HepG2 (cell line): ENCODE measurements around the gene ZBTB46. TPM values are rescaled to one million over a fixed set of nuclear protein-coding genes. Genes with fewer than 3 reads are reported as not detected.

Experiments used
- FOXA3 ChIP-seq: IDR thresholded peaks from 2 replicates; pipeline ENCODE4 v1.6.1; 2016; ENCODE audit warnings: missing genetic modification reagents, missing compliant biosample characterization
- PHF5A ChIP-seq: IDR thresholded peaks from one replicate; pipeline ENCODE4 v1.6.1; 2018; ENCODE audit warnings: low read depth, missing genetic modification reagents; ENCODE audit not compliant: unreplicated experiment
- SMAD3 ChIP-seq: sonication (generic); formaldehyde crosslinking; IDR thresholded peaks from 2 replicates; pipeline ENCODE4 v1.4.0; 2020; ENCODE audit warnings: missing genetic modification reagents
- ZFP36L2 ChIP-seq: sonication (generic); formaldehyde crosslinking; IDR thresholded peaks from 2 replicates; pipeline ENCODE4 v1.4.0; 2020; ENCODE audit warnings: missing genetic modification reagents
- ZNF230 ChIP-seq: sonication (generic); formaldehyde crosslinking; IDR thresholded peaks from 2 replicates; pipeline ENCODE4 v1.4.0; 2020; ENCODE audit warnings: mild to moderate bottlenecking, missing genetic modification reagents
- ZNF34 ChIP-seq: sonication (generic); formaldehyde crosslinking; IDR thresholded peaks from 2 replicates; pipeline ENCODE4 v1.4.0; 2020; ENCODE audit warnings: mild to moderate bottlenecking, missing genetic modification reagents, borderline replicate concordance
- ZNF768 ChIP-seq: sonication (generic); formaldehyde crosslinking; IDR thresholded peaks from 2 replicates; pipeline ENCODE4 v1.4.0; 2020; ENCODE audit warnings: missing genetic modification reagents
- polyA plus RNA-seq, 8 experiments: library from polyadenylated mRNA; depleted of rRNA in 3 of 8; stranded (reverse) in 7 of 8; unstranded in 1 of 8; fragments of >200 nt; fragmentation: Illumina TruSeq in 4 of 8; extraction: Trizol in 4 of 8; gene quantifications; 2 replicates each; pipeline versions ENCODE4 v1.2.1 to v1.2.3, GENCODE V29; 2011 to 2016; ENCODE audit warnings: low read depth in 4 of 8, missing spikeins in 1 of 8, mixed read lengths in 1 of 8; ENCODE audit not compliant: insufficient read depth in 1 of 8
- total RNA-seq, 5 experiments: library from RNA; depleted of rRNA; stranded (reverse); fragments of >200 nt; fragmentation: Illumina TruSeq; extraction: Trizol; gene quantifications; 2 replicates each; pipeline ENCODE4 v1.2.3, GENCODE V29; 2016; ENCODE audit warnings: low read depth in 1 of 5
- TF ChIP-seq, protein P1 (sequence below): sonication (generic); formaldehyde crosslinking; IDR thresholded peaks from one replicate; pipeline ENCODE4 v1.5.1; 2020; ENCODE audit warnings: mild to moderate bottlenecking, missing genetic modification reagents; ENCODE audit errors: not compliant biosample characterization
- TF ChIP-seq, protein P2 (sequence below): IDR thresholded peaks from 2 replicates; pipeline ENCODE4 v1.6.1; 2016; ENCODE audit warnings: low read depth, control low read depth
- TF ChIP-seq, protein P3 (sequence below): sonication (generic); formaldehyde crosslinking; conservative IDR thresholded peaks from 2 replicates; pipeline ENCODE4 v1.4.0; 2020; ENCODE audit warnings: missing genetic modification reagents
- TF ChIP-seq, protein P4 (sequence below), 2 experiments: sonication (generic) in 1 of 2; formaldehyde crosslinking in 1 of 2; IDR thresholded peaks; 2 replicates each; pipeline versions ENCODE4 v1.6.1 to v1.9.0; 2014 to 2022; ENCODE audit warnings: antibody characterized with exemption in 1 of 2, borderline replicate concordance in 1 of 2, inconsistent platforms in 1 of 2, low read depth in 1 of 2, missing genetic modification reagents in 1 of 2

The ZBTB46 gene
- total and polyA plus RNA-seq, 2 of the 13 experiments (the other 11 are each of a cell fraction or from before 2014, with no cell fraction given) = 1.6 to 13.5 TPM

DNA sequence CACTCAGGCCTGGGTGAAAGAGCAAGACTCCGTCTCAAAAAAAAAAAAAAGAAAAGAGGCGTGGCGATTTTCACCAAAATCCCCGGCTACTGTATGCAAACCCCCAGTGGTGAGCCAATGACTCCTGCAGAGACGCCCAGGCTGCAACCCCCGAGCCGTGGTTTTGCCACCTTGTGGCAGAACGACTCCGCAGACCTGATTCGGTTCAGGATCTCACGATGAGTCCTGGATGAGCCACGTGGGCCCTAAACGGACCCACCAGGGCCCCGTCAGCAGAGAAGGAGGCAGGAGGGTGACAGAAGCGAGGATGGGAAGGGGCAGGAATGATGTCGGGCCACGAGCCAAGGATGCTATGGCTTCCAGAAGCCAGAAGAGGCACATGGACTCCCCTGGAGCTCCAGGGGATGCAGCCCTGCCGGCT, 49.0 kb downstream of the ZBTB46 start (continued):
- TF ChIP-seq, protein P1, sequence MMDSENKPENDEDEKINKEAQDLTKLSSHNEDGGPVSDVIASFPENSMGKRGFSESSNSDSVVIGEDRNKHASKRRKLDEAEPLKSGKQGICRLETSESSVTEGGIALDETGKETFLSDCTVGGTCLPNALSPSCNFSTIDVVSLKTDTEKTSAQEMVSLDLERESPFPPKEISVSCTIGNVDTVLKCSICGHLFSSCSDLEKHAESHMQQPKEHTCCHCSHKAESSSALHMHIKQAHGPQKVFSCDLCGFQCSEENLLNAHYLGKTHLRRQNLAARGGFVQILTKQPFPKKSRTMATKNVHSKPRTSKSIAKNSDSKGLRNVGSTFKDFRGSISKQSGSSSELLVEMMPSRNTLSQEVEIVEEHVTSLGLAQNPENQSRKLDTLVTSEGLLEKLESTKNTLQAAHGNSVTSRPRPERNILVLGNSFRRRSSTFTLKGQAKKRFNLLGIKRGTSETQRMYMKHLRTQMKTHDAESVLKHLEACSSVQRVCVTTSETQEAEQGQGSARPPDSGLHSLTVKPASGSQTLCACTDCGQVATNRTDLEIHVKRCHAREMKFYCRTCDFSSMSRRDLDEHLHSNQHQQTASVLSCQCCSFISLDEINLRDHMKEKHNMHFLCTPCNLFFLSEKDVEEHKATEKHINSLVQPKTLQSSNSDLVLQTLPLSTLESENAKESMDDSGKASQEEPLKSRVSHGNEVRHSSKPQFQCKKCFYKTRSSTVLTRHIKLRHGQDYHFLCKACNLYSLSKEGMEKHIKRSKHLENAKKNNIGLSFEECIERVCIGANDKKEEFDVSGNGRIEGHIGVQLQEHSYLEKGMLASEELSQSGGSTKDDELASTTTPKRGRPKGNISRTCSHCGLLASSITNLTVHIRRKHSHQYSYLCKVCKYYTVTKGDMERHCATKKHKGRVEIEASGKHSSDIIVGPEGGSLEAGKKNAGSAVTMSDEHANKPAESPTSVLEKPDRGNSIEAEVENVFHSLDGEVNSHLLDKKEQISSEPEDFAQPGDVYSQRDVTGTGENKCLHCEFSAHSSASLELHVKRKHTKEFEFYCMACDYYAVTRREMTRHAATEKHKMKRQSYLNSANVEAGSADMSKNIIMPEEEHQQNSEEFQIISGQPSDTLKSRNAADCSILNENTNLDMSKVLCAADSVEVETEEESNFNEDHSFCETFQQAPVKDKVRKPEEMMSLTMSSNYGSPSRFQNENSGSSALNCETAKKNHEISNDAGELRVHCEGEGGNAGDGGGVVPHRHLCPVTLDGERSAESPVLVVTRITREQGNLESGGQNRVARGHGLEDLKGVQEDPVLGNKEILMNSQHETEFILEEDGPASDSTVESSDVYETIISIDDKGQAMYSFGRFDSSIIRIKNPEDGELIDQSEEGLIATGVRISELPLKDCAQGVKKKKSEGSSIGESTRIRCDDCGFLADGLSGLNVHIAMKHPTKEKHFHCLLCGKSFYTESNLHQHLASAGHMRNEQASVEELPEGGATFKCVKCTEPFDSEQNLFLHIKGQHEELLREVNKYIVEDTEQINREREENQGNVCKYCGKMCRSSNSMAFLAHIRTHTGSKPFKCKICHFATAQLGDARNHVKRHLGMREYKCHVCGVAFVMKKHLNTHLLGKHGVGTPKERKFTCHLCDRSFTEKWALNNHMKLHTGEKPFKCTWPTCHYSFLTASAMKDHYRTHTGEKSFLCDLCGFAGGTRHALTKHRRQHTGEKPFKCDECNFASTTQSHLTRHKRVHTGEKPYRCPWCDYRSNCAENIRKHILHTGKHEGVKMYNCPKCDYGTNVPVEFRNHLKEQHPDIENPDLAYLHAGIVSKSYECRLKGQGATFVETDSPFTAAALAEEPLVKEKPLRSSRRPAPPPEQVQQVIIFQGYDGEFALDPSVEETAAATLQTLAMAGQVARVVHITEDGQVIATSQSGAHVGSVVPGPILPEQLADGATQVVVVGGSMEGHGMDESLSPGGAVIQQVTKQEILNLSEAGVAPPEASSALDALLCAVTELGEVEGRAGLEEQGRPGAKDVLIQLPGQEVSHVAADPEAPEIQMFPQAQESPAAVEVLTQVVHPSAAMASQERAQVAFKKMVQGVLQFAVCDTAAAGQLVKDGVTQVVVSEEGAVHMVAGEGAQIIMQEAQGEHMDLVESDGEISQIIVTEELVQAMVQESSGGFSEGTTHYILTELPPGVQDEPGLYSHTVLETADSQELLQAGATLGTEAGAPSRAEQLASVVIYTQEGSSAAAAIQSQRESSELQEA (CRISPR knock-in tag) = no peak
- TF ChIP-seq, protein P2, sequence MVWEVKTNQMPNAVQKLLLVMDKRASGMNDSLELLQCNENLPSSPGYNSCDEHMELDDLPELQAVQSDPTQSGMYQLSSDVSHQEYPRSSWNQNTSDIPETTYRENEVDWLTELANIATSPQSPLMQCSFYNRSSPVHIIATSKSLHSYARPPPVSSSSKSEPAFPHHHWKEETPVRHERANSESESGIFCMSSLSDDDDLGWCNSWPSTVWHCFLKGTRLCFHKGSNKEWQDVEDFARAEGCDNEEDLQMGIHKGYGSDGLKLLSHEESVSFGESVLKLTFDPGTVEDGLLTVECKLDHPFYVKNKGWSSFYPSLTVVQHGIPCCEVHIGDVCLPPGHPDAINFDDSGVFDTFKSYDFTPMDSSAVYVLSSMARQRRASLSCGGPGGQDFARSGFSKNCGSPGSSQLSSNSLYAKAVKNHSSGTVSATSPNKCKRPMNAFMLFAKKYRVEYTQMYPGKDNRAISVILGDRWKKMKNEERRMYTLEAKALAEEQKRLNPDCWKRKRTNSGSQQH (CRISPR knock-in tag) = no peak
- TF ChIP-seq, protein P3, sequence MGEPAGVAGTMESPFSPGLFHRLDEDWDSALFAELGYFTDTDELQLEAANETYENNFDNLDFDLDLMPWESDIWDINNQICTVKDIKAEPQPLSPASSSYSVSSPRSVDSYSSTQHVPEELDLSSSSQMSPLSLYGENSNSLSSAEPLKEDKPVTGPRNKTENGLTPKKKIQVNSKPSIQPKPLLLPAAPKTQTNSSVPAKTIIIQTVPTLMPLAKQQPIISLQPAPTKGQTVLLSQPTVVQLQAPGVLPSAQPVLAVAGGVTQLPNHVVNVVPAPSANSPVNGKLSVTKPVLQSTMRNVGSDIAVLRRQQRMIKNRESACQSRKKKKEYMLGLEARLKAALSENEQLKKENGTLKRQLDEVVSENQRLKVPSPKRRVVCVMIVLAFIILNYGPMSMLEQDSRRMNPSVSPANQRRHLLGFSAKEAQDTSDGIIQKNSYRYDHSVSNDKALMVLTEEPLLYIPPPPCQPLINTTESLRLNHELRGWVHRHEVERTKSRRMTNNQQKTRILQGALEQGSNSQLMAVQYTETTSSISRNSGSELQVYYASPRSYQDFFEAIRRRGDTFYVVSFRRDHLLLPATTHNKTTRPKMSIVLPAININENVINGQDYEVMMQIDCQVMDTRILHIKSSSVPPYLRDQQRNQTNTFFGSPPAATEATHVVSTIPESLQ (CRISPR knock-in tag) = no peak
- no peak for TF ChIP-seq SMAD3 (CRISPR knock-in tag)
- TF ChIP-seq FOXA3 = no peak
- TF ChIP-seq, protein P4, sequence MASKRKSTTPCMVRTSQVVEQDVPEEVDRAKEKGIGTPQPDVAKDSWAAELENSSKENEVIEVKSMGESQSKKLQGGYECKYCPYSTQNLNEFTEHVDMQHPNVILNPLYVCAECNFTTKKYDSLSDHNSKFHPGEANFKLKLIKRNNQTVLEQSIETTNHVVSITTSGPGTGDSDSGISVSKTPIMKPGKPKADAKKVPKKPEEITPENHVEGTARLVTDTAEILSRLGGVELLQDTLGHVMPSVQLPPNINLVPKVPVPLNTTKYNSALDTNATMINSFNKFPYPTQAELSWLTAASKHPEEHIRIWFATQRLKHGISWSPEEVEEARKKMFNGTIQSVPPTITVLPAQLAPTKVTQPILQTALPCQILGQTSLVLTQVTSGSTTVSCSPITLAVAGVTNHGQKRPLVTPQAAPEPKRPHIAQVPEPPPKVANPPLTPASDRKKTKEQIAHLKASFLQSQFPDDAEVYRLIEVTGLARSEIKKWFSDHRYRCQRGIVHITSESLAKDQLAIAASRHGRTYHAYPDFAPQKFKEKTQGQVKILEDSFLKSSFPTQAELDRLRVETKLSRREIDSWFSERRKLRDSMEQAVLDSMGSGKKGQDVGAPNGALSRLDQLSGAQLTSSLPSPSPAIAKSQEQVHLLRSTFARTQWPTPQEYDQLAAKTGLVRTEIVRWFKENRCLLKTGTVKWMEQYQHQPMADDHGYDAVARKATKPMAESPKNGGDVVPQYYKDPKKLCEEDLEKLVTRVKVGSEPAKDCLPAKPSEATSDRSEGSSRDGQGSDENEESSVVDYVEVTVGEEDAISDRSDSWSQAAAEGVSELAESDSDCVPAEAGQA (IDR thresholded peaks at IDR 0.05; ENCODE audit: low read depth) = no peak
- TF ChIP-seq, protein P4 (CRISPR knock-in tag; IDR thresholded peaks at IDR 0.05; ENCODE audit: borderline replicate concordance) = no peak
- TF ChIP-seq PHF5A (CRISPR knock-in tag) = no peak
- no peak for TF ChIP-seq ZNF768 (CRISPR knock-in tag)
- no peak for TF ChIP-seq ZNF34 (CRISPR knock-in tag)
- no peak for TF ChIP-seq ZNF230 (CRISPR knock-in tag)
- TF ChIP-seq ZFP36L2 (CRISPR knock-in tag) = no peak
